ENCODE results near the gene ATIC.

GRCh38 chr2:215262741-215263362 is 49.0 kb upstream of the ATIC start:
- TF ChIP-seq POLR2A (IDR thresholded peaks at IDR 0.05), result no peak
- no peak for TF ChIP-seq CTCF (IDR thresholded peaks at IDR 0.05)

Data from uterus (tissue), 2 donors.